ENCODE results near the gene DACH1.

The DACH1 gene

DNA sequence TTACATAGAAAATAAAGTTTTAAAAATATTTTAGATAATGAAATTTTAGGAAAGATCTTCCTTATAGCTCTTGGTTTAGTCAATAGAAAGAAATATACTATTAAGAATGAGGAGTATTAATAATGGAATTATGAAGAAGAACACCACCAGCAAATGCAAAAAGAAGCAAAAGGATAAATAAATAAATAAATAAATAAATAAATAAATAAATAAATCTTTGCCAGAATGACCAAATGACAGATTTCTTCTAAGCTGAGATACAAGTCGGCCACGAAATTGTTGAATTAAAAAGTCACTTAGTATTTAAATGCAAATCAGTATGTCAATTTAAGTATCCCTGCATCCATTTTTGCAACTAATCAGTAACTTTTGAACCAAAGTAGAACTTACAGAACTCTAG, 95.9 kb downstream of the DACH1 start:
- DNase-seq = no peak

DNA sequence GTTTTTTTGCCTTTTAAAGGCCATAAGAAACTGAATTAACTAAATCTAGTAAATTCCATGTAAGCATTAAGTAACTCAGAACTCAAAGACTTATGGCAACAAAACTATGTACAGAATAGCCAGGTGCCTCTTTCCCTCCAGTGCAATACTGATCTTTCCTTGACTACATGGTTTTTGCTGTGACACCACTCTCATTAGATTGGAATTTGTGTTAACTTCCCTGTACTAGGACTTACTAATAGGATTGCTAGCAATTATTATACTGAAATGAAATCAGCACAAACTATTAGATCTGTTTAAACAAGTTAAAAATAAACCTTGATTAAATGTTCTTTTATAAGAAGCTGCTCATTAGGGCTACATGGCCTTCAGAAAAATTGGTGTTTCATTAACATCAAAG, 96.3 kb downstream of the DACH1 start:
- DNase-seq = no peak

DNA sequence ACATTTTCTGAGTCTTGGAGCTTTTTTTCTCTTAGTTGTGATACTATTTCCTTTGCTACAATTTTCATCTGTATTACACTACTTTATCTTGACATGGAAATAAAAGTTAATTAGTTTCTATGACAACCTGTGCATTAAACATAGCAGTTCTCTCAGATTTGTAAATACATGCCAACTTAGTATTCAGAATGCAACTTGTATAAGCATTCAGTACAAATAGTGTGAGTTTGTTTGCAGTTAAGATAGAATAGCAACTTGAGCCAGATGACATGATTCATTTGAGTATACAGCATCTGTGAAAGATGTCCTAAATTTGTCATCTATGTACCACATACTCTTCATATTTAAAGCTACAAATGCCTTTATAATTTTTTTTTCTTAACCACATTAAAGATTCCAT, 98.1 kb downstream of the DACH1 start:
- no peak for DNase-seq

DNA sequence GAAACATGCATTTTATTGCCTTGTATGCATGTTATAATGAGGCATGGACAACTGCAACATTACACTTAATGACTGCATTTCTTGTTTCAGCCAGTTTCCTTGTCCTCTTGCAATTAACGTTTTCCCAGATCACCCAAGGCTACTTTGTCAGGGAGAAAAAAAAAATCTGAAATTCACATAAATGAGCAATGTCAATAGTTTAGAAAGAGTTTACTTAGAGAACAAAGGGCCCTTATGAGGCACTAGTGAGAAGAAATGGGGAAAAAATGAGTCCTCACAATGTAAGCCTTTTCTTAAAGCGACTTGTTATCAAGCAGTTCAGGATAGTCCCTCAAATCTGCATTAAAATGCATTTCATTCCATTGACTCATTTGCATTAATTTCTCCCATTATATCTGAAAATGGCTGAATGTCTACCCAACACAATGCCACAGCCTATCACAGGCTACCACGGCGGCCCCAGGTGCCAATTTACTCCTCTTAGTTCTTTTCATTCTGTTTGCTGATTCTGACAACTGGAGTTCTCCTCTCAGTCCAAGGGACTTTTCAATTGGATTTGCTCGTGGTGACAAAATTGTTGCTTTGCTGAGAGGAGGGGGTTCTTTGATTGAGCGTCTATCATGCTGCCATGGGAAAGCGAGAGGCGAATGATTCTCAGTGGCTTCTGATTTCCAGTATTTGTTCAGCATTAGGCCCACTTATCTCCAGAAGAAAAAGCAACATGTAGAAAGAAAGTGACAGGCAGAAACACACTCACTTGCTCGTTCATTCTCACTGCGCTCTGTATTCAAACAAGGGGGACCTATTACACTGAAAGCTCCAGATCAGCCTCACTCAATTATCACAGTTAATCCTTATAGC, 107.1 kb downstream of the DACH1 start:
- no peak for DNase-seq

DNA sequence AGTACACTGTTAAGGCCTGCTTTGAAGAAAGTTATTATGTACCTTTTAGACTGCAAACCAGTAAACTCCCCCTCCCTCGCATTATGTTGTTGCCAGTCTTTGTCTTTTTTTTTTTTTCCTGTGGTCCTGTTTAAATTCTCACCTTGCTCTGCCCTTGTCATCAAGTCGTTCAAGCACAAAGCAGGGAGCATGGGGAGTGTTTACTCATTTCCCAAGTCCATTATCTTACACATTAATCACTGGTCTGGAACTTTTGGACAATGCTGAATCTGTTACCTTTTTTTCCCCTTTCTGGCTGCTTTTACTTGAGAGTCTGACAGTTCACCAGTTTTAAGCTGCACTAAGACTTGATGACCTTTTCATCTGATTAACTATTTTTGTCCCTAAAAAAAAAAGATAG, 108.2 kb downstream of the DACH1 start:
- DNase-seq = no peak

DNA sequence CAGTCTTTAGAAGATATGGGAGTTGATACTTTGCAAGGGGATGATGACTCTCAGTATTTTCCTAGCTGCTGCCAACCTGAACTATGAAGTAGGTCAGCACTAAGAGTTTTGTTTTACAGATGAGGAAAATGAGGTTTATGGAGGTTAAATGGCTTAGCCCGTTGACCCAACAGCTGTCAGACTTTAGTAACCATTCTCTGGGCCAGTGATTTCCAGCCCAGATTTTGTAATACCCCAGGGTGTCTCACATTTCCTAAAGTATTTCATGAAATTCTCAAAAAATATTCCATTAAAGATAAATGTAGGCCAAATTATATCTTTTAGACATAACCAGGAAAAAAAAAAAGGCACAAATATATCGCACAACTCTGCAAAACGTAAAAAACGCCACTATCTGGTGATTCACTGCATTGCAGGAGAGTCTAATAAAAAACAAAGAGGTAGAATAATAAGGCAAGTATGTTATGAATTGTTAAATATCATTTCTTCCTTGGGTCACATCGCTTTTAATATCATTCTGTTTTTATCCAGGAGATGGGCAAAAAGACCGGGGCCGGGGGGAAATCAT, 112.5 kb downstream of the DACH1 start:
- no peak for DNase-seq

DNA sequence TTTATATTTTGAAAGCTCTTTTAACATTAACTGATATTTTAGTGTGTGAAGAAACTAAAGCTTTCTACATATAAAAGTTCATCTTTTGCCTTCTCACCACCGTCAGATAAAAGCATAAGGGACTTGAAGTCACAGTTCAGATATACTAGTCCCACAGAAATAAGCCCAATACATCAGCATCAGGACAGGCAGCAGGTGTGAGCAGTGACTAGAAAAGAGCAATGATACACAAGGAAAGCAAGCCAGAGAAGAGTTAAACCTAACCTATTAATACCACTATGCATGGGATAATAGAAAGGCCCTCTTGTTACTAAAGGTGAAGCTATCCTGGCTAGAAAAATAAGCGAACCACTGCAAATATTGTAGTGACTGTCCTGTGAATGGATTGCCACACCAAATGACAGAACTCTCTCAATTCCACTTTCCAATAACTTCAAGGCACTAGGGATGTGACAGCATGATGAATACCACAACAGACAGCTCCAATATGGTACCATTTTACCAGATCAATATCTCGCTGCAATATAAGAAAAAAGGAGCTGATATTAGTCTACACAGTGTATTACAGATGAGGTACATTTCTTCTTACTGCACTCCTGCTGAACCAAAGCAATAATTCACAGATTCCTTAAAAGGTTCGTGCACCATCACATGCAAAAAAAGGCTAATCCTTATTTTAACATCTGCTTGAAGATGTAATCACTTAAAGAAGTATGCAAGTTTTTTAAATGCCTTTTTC, 114.1 kb downstream of the DACH1 start:
- DNase-seq = no peak

DNA sequence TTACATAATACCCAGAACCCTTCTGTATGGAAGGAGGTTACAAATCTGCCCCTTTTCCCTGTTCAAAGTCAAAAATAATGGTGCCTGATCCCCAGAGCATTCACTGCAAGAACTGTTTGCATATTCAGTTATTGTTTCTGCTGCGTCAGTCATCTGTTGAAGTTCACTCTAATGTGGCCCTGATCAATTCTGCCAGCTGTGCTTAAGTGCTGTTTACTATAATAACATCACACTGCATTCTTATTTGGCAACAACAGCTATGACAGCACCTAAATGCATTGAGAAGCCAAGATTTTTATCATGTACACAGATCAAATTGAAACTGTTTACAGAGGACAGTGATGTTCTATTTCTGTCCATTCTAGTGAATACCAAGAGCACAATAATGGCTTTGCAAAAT, 115.9 kb downstream of the DACH1 start:
- no peak for DNase-seq

DNA sequence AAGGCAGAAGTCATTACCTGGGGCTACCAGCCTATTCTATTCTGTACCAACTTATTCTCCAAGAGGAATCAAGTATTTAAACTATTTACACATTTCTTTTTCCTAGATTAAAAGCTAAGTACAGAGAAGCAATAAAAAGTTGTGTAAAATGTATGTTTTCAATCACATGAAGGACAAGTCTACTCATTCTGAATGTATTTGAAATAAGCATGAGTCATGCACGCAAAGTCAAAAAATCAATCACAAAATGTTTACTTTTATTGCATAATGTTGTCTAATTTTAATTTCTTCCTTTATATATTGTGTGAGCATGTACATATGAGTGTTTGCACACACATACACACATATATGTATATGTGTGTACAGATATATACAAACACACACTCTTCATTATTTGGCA, 136.7 kb downstream of the DACH1 start:
- DNase-seq = no peak

DNA sequence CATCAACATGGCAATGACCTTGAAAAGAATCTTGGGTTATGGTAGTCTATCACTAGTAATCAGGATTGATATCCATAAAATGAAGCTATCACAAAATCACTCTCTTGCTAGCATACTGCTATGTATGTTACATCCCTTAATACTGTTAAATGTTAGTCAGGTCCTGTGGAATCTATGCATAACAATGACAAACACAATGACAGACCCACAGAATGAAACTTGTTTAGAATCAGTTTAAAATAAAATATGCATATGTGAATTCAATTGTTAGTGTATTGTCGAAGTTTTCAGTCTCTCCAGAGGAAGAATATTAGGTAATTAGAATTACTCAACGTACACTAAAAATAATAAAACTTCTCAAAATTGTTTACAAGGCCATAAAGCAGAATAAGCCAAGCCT, 137.6 kb downstream of the DACH1 start:
- no peak for DNase-seq

DNA sequence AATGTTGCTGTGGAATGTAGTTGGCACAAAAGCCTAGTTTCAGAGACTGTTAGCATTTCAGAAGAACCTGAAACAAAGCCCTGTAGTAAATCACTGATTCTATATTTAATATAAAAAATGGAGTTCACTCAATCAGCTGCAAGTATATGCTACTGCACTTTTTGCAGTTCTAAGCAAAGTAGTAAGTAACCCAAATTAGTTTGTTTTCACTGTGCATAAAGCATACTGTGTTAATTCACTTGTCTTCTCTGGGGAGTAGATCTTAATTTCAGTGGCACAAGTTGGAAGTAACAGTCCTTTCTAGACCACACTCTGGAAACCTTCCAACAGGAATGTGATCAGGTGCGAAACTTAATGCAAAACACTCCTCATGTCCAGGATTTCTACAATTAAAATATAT, 139.3 kb downstream of the DACH1 start:
- DNase-seq = no peak

DNA sequence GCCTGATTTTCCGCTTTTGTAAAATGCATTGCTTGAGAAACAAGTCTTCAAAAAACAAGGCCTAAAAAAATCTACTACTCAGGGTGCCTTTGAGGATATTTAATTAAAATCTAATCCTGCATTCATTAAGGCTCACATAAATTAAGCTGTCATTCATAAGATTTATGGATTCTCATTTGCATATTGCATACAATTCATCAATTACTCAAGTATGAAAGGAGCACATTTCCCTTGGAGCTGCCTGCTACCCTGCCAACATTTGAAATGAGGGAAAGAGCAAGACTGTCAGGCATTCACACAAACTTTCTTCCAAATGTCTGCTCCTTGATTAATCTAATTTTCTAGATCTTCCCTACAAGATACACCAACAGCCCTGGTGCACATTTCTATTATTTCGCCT, 140.0 kb downstream of the DACH1 start:
- DNase-seq = no peak

DNA sequence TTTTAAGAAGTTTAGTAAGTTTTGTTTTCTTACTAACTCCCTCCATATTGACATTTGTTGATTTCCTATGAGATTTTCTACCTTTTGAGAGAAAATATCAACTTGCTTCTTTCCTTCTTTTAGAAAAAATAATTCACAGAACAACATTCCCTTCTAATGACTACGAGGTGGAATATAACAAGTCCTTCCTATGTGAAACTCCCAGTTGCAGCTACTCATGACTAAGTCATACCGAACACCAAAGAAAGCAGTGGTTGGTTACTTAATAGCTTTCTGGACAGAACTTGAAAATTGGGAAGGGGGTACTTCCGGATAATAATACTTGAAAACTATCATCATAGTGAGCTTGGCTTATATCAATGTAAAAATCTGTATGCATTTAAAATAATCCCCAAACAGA, 144.8 kb downstream of the DACH1 start:
- DNase-seq = no peak

DNA sequence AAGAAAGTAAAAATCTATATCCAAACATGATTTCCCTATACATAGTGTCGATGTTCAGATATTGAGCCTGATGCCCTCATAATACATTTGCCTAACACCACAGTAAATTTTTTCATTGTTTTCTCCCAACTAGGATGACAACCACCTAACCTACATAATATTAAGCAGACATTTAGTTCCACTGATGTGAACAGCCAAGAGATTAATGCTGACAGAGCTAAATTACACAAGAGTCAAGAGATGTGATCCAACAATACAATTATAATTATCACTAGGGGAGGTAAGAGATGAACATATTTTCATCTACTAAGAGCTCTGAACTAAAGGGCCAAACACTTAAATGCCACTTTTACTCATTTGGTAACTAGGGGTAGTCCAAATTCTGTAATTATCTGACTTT, 145.9 kb downstream of the DACH1 start:
- no peak for DNase-seq

DNA sequence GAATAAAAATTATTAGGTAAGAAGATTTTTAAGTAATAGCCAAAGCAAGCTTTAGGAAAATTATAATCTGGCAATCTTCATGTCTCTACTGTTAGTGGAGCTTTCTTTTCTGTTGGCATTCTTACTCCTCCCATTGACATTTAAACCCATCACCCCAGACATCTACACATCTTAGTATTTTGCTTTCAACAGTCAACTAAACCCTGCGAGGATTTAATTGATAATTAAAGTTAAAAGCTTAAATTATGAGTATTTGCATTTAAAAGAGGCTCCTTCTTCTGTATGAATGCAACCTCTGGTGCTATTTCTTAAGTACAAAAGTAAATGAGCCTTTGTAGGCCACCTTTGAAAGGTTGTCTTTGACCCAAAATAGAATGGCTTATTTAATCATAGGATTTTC, 148.1 kb downstream of the DACH1 start:
- no peak for DNase-seq

DNA sequence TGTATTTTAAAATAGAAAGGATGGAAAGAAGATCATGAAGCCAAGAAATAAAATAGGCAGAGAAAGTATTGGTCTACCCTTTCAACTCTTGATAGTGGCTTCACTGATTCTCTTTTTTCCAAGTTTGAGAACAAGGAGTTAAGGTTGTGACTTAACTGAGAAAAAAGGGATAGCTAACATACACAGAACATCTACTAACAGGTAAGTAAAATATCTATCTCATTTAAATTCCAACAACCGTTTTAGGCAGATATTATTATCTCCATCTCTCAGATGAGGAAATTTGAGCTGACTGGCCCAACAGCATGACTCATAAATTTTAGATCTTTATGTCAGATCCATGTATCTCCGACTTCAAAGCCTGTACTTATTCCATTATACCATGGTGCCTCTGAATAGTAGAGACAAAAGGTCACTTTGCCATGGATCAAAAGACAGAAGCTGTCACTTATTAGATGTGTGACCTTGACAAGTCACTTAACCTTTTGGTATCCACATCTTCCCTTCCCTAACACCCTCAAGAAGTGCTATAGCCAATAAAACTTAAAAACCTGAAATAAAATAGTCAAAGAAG, 152.1 kb downstream of the DACH1 start:
- DNase-seq = no peak

DNA sequence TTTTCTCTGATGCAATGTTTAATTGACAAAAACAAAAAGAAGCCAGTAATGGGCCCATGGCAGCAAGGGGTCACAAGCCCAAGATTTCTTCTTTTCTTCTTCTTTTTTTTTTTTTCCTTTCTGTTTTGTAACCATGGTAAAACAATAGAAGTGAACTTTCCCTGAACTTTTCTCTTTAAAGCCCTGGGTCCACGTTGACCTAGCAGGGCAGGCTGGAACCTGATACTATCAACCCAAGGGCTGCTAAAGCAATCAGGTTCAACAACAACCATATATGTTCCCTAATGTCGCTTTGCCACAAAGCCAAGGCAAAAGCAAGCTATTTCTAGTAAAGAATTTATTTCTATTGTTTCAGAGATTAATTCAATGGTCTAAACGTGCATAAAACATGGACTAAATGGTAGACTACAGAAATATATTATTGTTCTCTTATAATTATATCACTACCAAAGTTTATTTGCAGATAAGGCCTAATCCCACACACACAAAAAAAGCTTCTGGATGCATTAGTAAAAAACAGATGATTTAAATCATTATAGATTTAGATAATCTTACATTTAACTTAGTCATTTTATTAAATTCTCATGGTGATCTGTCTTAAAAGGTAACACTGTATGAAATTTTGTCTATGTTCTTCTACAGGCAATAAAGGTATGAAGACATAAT, 153.9 kb downstream of the DACH1 start:
- no peak for DNase-seq

DNA sequence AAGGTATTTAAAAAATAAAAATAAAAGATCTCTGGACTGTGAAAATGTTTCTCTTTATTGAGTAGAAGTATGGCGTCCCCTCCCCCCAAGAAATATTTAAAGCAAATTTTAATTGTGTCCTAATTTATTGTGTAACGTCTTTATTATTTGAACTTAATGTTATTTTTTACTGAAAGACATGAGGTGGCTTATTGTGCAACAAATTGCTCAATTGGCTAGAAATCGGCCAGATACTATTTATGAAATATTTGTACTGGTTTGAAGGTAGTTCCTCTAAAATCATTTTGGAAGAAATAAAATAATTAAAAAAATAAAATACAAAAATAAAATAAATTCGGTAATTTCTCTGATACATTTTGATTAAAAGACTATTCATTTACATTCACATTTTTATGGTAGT, 162.3 kb downstream of the DACH1 start:
- no peak for DNase-seq

DNA sequence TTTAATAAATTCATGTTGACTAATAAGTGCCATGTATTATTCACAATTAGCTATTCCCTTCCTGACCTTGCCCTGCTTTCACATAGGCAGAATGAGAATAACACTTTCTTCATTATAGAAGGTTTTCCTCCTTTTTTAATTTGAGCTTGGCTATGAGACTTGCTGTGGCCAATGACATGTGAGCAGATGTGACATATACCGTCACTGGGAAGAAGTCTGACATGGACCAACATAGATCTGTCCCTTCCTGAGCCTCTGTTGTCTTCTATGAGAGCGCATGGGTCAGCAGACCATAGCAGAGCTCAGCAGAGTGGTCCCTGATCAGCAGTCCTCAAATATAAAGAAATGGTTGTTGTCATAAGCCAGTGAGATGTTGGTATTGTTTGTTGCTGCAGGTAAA, 163.9 kb downstream of the DACH1 start:
- DNase-seq = no peak

DNA sequence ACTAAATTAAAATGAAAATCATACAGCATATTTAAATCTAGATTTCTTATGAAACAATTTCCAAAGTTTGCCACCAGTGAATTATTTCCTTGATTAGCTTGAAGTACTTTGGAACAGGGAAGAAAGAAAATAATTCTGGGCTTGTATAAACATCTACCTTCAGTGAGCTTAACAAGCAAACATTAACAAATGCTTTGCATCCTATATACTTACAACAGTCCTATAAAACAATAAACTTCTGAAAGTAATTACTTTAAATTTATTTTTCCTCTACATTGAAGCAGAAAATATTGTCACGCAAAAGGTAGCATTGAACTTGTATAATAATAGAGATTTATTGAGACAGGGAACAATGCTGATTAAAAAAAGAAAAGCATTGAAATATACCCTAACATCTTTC, 164.8 kb downstream of the DACH1 start:
- DNase-seq = no peak

DNA sequence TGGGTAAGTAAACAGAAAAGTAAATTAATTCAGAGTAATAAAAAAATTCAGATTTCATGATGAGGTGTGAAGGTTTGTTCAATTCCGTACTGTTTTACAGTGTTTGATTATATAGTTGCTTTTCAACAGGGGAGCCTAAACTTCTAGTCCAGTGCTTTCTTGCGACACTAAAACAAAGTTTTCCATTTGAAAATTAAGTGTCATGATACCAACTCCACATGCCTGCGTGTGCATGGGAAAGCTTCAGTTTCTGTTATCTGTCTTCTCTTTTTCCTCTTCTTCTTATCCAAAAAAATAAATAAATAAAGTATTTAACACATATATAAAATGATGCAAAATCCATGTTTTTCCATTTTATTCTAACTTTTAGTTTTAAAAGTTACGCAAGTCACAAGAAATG, 165.3 kb downstream of the DACH1 start:
- DNase-seq = no peak

DNA sequence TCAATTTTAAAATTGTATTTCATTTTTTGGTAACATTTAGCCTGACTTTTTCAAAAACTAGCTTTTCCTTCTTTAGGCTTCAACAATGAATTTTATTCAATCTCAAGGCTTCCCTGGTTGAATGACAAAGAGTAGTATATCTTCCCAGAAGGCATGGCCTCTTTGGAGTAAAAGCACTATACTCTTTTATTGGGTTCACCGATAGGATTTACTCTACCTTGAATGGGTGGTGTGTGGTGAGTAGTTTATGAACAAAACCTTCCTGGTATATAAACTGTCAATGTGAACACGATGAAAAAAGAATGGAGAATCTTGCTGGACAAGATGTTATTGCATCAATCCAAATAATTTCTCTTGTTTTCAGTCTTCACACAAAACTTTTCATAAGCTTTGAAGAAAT, 167.7 kb downstream of the DACH1 start:
- DNase-seq = no peak

DNA sequence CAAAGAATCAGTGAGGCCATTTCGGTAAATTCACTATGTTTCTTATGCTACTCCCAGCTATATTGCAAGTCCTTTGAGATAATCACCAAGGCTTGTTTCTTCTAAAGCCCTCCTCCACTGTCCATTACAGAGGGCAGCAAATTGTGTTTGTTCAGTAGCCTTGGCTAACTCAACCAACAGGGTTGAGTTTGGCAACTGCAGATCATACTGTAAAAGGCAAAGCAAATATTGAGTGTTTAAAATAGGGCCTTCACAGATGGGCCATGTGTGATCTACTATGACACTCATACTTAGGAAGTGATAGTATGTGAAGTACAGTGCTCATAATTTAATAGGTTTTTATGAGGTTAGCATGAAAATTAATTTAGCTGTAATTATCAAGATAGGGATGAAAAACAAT, 171.3 kb downstream of the DACH1 start:
- DNase-seq = no peak
